Measurements from ENCODE around the gene COL19A1. TPM values are rescaled to one million over a fixed set of nuclear protein-coding genes. Genes with fewer than 3 reads are reported as not detected.

COL19A1 gene
- total RNA-seq, 3 donors from 2014 or later, result 0.15 to 0.66 TPM; not detected in 1

GRCh38 chr6:70051197-70052124 lies 185.1 kb downstream of the COL19A1 start:
- TF ChIP-seq, protein P1, sequence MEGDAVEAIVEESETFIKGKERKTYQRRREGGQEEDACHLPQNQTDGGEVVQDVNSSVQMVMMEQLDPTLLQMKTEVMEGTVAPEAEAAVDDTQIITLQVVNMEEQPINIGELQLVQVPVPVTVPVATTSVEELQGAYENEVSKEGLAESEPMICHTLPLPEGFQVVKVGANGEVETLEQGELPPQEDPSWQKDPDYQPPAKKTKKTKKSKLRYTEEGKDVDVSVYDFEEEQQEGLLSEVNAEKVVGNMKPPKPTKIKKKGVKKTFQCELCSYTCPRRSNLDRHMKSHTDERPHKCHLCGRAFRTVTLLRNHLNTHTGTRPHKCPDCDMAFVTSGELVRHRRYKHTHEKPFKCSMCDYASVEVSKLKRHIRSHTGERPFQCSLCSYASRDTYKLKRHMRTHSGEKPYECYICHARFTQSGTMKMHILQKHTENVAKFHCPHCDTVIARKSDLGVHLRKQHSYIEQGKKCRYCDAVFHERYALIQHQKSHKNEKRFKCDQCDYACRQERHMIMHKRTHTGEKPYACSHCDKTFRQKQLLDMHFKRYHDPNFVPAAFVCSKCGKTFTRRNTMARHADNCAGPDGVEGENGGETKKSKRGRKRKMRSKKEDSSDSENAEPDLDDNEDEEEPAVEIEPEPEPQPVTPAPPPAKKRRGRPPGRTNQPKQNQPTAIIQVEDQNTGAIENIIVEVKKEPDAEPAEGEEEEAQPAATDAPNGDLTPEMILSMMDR (IDR thresholded peaks at IDR 0.05), result no peak
- TF ChIP-seq POLR2A (IDR thresholded peaks at IDR 0.05) (no peak), POLR2AphosphoS5 (IDR thresholded peaks at IDR 0.05) (no peak)
- intact Hi-C loops (cut with DNase I; ENCODE audit: low total_unique reads), result no loop called here
- Histone ChIP-seq H3K27ac (no peak overlapping the region), H3K36me3 (no peaks in the 10 kb centered on the region), H3K4me1 (no peaks in the 10 kb centered on the region), H3K27me3 (no peaks in the 10 kb centered on the region), H3K4me3 (no peak overlapping the region), H3K9me3 (no peaks in the 10 kb centered on the region)
- no peak for DNase-seq (ENCODE audit: low spot score in 2 of 2)

DNA sequence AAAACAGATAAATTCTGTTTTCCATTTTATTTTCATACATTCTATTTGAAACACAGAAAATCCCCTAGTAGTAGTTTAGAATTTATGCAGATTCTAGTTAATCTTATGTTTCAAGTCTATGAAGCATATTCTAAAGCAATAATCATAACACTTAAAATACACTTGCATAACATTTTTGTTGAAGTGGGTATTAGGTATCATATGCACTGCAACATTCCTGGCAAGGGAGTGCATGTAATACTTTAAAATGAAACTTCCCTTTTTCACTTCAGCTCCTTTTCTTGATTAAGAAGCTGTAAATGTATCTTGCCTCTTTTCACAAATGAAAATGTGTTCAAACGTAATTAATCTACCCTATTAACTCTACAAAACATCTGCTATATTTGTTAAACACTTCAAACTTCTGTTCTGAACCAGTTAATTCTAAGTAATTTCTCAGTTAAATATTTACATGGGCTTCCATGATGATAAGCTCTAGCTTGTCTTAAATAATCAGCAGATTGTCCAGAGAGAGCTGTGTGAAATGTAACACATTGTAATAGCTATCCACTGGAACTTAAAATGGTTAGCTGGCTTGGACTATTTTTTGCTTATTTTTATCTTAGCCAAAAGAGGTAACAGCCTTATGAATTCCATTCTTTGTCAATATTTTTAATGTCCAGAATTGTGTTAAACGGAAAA lies 192.8 kb downstream of the COL19A1 start:
- no peak for TF ChIP-seq POLR2A (IDR thresholded peaks at IDR 0.05)
- TF ChIP-seq, protein P1 (IDR thresholded peaks at IDR 0.05), result no peak
- no peak for TF ChIP-seq POLR2AphosphoS5 (IDR thresholded peaks at IDR 0.05)
- Histone ChIP-seq H3K9me3 (no peaks in the 10 kb centered on the region), H3K27me3 (no peaks in the 10 kb centered on the region), H3K36me3 (no peaks in the 10 kb centered on the region), H3K4me3 (no peak overlapping the region), H3K4me1 (no peaks in the 10 kb centered on the region), H3K27ac (no peak overlapping the region)
- intact Hi-C loops (cut with DNase I; ENCODE audit: low total_unique reads), result no loop called here
- DNase-seq (ENCODE audit: low spot score in 2 of 2), result no peak

DNA sequence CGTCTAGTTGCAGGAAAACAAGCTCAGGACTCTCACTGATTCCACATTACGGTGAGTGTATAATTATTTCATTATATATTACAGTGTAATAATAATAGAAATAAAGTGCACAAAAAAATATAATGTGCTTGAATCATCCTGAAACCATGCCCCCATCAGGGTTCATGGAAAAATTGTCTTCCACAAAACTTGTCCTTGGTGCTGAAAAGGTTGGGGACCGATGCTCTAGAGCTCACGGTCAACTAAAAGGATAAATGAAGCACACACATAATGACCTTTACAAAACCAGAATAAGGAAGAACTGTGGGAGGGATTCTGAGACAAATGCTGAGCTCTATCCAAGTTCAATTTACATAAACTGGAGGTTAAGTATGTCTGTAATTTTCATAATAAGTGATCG lies 194.3 kb downstream of the COL19A1 start:
- Histone ChIP-seq H3K4me3 (no peak overlapping the region), H3K4me1 (no peaks in the 10 kb centered on the region), H3K36me3 (no peaks in the 10 kb centered on the region), H3K27me3 (no peaks in the 10 kb centered on the region), H3K27ac (no peak overlapping the region), H3K9me3 (no peaks in the 10 kb centered on the region)
- no peak for DNase-seq (ENCODE audit: low spot score in 2 of 2)
- intact Hi-C loops (cut with DNase I; ENCODE audit: low total_unique reads), result no loop called here
- TF ChIP-seq POLR2AphosphoS5 (IDR thresholded peaks at IDR 0.05), result no peak
- no peak for TF ChIP-seq POLR2A (IDR thresholded peaks at IDR 0.05)
- TF ChIP-seq, protein P1 (IDR thresholded peaks at IDR 0.05), result no peak

- Histone ChIP-seq H3K4me1 (no peaks in the 10 kb centered on the region), H3K36me3 (no peaks in the 10 kb centered on the region), H3K4me3 (no peak overlapping the region), H3K27me3 (no peaks in the 10 kb centered on the region), H3K27ac (no peak overlapping the region), H3K9me3 (no peaks in the 10 kb centered on the region)
- DNase-seq (ENCODE audit: low spot score in 2 of 2), result no peak
- TF ChIP-seq, protein P1 (IDR thresholded peaks at IDR 0.05), result no peak
- TF ChIP-seq POLR2AphosphoS5 (IDR thresholded peaks at IDR 0.05) (no peak), POLR2A (IDR thresholded peaks at IDR 0.05) (no peak)
- intact Hi-C loops (cut with DNase I; ENCODE audit: low total_unique reads), result no loop called here
Observed at GRCh38 chr6:70061546-70061945, 195.2 kb downstream of the COL19A1 start.

GRCh38 chr6:70062010-70062409 lies 195.7 kb downstream of the COL19A1 start:
- no peak for TF ChIP-seq POLR2AphosphoS5 (IDR thresholded peaks at IDR 0.05)
- TF ChIP-seq POLR2A (IDR thresholded peaks at IDR 0.05), result no peak
- TF ChIP-seq, protein P1 (IDR thresholded peaks at IDR 0.05), result no peak
- no peak overlapping the region for H3K27ac ChIP-seq
- no peaks in the 10 kb centered on the region for H3K9me3 ChIP-seq
- no peaks in the 10 kb centered on the region for H3K36me3 ChIP-seq
- no peaks in the 10 kb centered on the region for H3K27me3 ChIP-seq
- intact Hi-C loops (cut with DNase I; ENCODE audit: low total_unique reads), result no loop called here
- DNase-seq (ENCODE audit: low spot score in 2 of 2), result no peak
- H3K4me3 ChIP-seq, result no peak overlapping the region
- no peaks in the 10 kb centered on the region for H3K4me1 ChIP-seq

Measured in breast epithelium (tissue), 4 donors.